Pulmonary artery endothelial cell (primary cell): ENCODE data around the gene NPY. TPM values are rescaled to one million over a fixed set of nuclear protein-coding genes. Genes with fewer than 3 reads are reported as not detected.
"Not testable (repeated sequence)": the region's sequence is repeated elsewhere in the genome, so short reads cannot be mapped to it uniquely, and the experiment has no call there.

Source experiments
- DNase-seq: peaks from one replicate; pipeline ENCODE4 v3.0.0-alpha.2; 2011; ENCODE audit warnings: low read depth, low spot score
- total RNA-seq: library from RNA; depleted of rRNA; stranded (reverse); fragments of >200 nt; gene quantifications from 2 replicates; pipeline ENCODE4 v1.2.3, GENCODE V29; 2014

Gene NPY
- not detected in 2 replicates for total RNA-seq

DNA sequence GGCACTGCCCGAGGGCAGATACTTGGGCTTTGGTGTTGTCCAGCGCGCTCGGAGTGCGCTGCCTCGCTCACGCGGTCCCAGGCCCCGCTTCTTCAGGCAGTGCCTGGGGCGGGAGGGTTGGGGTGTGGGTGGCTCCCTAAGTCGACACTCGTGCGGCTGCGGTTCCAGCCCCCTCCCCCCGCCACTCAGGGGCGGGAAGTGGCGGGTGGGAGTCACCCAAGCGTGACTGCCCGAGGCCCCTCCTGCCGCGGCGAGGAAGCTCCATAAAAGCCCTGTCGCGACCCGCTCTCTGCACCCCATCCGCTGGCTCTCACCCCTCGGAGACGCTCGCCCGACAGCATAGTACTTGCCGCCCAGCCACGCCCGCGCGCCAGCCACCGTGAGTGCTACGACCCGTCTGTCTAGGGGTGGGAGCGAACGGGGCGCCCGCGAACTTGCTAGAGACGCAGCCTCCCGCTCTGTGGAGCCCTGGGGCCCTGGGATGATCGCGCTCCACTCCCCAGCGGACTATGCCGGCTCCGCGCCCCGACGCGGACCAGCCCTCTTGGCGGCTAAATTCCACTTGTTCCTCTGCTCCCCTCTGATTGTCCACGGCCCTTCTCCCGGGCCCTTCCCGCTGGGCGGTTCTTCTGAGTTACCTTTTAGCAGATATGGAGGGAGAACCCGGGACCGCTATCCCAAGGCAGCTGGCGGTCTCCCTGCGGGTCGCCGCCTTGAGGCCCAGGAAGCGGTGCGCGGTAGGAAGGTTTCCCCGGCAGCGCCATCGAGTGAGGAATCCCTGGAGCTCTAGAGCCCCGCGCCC is at the start of gene NPY:
NPY (plus strand) TSS at position 294 of the 802 bp plus-strand sequence. CDS start 1,051 bp downstream, outside the sequence.
- DNase-seq, result no peak

DNA sequence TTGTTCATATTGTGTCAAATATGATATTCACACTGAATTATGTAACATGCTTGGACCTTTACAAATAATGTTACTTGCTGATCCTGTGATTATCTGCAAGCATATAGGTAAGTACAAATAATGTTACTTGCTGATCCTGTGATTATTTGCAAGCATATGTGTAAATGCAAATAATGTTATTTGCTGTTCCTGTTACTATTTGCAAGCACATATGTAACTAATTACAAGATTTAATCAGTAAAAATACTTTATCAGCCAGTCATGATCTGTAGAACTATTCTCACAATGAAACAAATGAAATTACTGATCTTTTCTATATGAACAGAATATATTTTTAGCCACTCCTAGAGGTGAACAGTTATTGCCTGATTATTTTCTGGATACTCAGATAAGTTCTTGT is 44.7 kb upstream of the NPY start:
- no peak for DNase-seq

DNA sequence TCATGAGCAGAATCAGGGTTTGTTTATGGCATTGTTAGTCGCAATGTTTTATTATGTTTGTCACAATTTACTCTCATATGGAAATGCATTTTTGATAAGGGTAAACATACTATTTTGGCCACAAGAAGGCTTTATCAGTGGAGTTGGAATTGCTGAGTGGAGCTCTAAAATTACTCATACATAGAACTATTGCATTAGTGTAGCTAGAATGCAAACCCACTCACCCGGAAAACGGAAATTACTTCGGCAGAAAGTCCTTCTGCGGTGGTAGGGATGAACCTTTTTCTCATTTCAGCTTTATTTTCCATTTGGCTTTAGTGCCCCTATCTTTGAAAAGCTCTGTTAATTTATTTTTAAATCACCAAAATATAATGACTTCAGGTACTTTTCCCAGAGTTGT is 42.8 kb upstream of the NPY start:
- DNase-seq, result no peak

DNA sequence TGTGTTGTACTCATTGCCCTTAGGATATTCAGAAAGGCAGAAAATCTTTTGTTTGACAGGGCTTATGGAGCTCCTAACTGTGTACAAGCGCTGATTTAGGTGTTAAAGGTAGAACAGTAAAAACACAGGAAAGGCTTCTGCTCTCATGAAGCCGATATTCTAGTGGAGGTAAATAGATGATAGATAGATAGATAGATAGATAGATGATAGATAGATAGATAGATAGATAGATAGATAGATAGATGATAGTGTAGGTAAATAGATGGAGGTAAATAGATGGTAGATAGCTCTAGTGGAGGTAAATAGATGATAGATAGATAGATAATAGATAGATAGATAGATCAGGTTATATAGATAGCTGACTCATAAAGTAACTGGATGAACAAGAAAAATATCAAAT is 39.4 kb upstream of the NPY start:
- DNase-seq, result no peak

DNA sequence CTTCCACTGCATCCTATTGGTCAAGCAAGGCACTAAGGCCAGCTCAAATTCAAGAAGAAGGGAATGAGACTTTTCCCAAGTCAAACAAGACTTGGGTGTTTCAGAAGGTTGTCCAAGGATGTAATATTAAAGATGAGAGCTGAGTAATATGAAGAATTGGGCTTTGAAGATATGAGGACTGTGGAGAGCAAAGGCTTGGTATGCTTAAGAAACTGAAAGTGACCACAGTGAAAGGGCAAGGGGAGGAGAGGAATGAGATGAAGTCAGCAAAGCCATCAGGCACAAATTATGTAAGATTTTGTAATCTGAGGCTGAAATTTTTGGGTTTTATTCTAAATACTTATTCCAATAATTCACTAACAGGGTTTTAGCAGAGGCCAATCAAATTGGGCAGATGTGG is 38.6 kb upstream of the NPY start:
- no peak for DNase-seq

DNA sequence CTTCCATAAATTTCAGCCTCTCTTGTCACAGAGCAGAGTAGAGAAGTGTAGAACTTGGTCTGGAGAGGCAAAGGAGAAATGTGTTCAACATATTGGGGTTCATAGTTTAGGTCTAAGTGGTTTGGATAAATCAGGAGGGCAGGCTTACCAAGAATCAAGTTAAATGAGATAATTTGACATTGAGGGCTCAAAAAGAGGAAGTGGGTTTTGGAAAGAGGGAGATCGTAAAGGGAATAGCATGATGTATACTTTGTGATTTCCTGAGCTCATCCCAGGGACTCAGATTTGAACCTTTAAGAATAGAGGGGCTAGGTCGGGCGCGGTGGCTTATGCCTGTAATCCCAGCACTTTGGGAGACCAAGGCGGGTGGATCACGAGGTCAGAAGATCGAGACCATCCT is 34.7 kb upstream of the NPY start:
- no peak for DNase-seq

DNA sequence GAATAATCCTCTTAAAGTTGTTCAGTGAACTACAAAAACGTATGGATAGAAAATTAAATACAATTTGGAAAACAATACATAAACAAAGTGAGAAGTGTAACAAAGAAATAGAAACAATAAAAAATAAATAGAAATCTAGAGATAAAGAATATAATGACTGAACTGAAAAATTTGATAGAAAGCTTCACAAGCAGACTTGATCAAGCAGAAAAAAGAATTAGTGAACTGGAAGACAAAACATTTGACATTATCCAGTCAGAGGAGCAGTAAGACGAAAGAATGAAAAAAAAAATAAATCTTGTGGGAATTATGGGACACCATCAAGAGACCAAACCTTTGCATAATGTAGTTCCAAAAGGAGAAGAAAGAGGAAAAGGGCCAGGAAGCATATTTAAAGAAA is 32.4 kb upstream of the NPY start:
- no peak for DNase-seq

DNA sequence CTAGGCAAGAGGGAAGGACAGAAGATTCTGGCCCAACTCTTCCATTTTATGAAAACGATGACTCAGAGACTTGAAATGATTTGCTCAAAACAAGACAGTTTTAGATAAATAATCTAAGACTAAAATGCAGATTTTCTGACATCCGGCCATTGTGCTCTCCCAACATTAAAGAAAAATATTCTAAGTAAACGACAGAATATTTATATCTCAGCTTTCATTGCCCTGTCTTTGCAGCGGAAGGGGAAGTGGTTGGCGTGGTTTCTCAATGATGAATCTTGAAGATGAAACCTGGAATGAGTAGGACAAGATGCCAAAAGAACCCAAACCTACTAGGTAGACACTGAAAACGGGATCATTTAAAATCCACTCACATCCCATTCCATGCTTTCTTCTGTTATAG is 28.9 kb upstream of the NPY start:
- no peak for DNase-seq

DNA sequence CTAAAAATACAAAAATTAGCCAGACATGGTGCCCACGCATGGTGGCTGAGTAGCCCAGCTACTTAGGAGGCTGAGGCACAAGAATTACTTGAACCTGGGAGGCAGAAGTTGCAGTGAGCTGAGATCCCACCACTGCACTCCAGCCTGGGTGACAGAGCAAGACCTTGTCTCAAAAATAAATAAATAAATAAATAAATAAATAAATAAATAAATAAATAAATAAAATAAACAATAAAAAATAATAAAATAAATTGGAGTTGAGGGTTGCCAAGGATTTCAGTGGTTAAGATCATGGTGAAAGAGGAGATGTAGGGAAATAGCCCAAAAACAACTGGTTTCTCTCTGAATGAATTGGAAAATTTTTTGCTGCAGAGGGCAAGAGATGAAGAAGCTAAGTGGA is 25.7 kb upstream of the NPY start:
- DNase-seq, result not testable (repeated sequence)

DNA sequence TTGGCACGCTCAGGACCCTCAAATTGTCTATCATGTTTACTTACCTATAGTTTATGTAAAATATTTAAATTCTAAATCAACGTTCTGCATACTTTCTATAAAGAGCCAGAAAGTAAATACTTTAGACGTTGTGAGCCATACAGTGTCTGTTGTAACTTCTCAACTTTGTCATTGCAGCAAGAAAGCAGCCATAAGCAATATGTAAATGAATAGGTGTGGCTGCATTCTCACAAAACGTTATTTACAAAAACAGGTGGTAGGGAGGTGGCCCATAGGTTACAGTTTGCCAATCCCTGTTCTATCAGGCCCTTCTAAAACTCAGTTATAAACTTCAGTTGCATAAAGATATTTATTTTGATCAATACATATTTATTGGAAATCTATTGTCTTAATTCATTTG is 12.1 kb upstream of the NPY start:
- no peak for DNase-seq

DNA sequence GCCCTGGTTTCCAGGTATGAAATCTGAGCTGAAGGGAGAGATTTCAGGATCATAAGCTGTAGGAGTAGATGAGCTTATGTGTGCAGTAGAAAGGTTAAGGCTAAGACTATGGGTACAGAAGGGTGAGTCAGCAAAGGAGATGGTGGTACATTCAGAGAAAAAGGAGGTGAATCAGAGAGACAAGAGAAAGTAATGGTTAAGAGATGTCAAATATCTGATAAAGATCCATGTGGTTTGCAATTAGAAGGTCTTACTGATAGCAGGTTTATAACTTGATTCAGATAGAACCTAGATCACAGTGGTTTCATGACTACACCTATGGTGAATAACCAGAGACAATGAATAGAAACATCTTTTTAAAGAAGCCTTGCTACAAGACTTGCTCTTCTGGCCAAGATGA is 4.5 kb upstream of the NPY start:
- DNase-seq, result no peak

DNA sequence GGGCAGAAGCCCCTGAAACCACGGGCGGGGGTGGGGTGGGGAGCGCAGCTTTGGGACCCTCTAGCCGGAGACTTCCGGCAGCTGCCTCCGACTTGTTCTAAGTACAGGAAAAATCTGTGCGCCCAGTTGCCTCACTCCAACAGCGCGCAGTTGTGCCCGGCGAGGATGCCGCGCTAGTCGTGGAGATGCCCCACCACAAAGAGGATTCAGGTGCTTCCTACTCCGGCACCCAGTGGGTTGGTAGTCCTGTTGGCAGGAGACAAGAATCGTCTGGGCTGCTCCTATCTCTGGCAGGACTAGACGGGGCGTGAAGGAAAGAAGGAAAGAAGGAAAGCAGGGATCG is 465 bp upstream of the NPY start:
- no peak for DNase-seq

DNA sequence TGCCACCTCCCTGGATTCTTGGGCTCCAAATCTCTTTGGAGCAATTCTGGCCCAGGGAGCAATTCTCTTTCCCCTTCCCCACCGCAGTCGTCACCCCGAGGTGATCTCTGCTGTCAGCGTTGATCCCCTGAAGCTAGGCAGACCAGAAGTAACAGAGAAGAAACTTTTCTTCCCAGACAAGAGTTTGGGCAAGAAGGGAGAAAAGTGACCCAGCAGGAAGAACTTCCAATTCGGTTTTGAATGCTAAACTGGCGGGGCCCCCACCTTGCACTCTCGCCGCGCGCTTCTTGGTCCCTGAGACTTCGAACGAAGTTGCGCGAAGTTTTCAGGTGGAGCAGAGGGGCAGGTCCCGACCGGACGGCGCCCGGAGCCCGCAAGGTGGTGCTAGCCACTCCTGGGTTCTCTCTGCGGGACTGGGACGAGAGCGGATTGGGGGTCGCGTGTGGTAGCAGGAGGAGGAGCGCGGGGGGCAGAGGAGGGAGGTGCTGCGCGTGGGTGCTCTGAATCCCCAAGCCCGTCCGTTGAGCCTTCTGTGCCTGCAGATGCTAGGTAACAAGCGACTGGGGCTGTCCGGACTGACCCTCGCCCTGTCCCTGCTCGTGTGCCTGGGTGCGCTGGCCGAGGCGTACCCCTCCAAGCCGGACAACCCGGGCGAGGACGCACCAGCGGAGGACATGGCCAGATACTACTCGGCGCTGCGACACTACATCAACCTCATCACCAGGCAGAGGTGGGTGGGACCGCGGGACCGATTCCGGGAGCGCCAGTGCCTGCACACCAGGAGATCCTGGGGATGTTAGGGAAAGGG is 913 bp downstream of the NPY start:
- DNase-seq, result no peak

DNA sequence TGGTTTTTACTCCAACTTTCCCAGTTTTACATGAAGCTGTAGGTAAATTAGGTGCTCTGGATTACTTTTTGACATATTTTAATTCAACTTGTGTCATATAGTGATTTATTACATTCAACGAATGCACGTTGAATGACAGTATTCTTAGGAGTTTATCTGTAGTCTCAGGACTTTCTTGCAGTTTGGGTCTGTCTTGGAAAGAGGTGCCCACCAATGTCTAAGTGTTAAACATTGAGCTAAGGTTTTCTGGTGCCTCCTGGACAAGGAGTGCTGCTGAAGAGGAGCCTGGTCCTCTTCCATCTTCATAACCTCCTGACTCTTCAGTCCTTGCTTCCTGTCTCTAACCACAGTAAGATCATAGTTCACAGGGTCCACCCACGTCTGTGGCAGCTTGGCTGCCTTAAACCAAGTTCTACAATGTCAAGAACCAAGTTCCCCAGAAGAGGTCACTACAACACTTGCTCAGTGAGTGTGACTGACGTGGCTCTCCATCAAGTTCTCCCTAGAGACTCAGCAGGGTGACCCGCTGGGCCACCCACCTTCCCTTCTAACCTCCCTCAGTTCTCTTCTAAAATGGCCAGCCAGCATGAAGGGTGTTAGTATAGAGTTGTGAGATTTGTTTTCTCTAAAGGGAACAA is 6.1 kb downstream of the NPY start:
- DNase-seq, result peak; percentile 10

DNA sequence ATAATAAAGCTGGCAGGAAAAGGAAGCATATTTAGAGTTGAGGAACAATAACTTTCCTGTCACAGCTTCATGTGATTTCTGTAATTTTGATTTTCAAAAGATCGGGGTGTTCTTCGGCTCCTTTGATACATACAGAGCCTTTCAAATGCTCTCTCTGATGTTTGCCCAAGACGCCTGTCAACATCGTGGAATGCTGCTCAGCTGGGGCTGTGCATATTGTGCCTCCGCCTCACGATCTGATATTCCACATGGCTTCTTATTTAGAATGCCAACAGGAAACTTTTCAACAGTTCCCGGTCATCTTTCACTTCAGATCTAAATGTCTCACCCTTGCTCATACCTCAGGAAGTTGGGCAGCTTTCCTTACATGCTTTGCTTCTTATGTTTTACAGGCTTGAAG is 7.3 kb downstream of the NPY start:
- DNase-seq, result no peak

DNA sequence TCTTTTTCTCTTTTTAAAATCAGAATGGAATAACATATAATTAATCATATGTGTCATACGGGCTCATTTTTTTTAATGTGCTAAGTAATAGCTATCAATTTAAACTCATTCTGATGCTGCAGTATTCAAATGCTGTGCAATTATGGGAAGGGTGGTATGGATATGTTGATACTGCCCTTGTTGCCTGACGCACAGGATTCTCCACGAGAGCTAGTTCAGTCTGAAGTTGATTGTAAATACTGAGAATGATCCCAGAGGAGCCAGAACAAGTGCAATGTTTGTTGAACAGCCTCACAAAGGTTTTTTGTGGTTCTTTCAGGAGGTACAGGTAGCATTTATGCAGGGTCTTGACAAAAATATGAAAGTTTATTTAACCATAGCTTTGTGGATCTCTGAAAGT is 13.4 kb downstream of the NPY start:
- no peak for DNase-seq

DNA sequence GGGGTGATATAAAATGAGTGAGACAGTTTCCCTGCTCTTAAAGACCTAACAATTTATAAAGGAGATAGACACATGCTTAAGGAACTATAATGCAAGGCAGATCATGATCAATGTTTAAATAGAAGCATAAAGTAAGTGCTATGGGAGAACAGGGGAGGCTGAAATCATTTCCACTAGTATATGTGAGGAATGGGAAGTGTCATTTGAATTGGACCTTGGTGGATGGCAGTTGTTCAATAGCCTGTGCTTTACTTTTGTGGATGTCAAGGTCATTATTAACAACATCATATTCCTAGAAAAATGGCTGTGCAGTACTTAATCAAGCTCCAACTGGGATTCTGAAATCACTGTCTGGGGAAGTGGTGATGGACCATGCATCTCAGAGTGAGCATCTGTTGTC is 14.7 kb downstream of the NPY start:
- DNase-seq, result no peak

DNA sequence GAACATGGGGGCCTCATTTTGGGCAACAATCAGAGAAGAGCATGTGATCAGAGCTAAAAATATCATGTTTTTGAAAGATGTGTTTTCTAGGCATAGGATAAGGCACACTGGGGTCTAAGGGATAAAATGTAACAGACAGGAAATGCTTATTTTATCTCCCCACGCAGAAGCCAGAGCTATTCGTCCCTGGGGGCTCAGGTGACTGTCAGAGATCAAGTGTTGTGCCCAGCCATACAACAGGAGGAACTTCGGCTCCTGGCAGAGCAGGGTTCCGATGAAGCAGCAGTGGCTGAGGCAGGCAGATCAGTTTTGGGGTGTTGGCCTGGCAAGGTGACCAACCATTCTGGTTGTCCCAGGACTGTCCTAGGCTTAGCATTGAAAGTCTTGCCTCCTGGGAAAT is 15.2 kb downstream of the NPY start:
- DNase-seq, result no peak

DNA sequence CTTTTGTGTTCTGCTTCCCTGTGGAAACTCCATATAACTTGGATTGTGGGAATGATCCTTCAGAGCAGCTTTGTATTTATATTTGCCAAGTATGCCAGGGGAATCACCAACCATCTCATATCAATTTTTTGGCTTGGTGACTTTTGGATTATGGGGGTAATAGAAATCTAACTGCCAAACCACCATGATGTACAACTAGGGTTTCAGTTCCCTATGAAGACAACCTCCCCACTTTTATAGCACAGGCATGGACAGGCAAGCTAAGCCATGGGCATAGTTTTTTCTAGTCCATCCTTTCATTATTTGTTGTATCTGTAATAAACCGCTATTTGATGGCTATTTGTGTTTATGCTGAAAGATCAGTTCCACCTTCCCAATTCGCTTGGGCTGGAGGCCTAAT is 17.7 kb downstream of the NPY start:
- DNase-seq, result no peak

DNA sequence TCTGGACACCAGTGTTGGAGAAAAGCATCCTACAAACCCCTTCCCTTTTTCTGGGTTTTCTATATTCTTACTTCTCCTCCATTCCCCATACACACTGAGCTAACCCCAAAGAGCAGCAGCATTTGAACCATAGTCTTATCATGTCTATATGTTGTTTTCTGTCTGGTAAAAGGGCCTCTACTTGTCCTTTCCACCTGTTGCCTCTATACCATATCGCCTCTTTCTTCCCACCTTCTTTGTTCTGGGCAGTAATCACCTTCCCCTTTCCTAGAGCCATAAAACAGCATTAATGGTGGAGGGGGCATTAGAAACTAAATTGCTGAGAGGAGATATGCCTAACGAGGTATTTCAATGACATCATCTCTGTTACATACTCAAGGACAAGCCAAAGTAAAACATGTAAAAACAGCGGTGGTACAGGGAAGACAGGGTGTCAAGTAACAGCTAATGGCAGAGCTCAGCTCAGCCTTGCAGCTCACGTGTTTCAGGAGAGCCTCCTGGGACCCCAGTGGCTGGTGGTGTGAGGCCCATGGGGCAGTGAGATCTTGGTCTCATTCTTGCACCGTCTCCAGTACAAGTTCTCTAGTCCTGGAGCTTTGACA is 20.6 kb downstream of the NPY start:
- DNase-seq, result no peak

DNA sequence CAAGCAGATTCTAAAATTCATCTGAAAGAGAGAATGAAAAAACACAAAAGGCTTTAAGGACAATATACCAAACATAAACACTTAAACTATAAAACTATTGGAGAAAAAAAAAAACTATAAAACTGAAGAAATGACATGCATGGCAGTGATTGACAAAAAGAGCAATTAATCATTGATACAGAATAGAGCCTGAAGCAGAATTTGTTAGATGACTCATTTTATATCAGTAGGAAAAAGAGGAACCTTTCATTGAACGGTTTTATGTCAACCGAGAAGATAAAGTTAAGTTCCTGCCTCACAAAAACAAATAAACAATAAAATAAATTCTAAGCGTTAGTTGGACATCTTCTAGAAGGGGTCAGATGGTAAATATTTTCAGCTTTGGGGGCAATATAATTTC is 23.3 kb downstream of the NPY start:
- DNase-seq, result no peak

DNA sequence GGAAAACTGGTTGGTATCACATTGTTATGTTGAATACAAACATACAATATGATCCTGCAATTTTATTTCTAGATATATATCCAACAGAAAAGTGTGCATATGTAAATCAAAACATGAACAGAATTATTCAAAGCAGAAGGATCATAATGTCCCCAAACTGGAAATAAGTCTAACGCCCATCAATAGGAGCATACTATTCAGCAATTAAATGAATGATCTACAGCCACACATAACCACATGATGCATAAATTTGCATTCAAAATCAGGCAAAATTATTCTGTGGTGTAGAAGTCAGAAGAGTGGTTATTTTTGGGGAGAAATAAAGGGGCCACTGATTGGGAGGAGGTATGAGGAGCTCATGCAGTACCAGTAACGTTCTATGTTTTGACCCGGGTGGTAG is 28.6 kb downstream of the NPY start:
- DNase-seq, result no peak
